Glomerular visceral epithelial cell (primary cell): ENCODE data around the gene IL10.
"Not testable (repeated sequence)": the region's sequence is repeated elsewhere in the genome, so short reads cannot be mapped to it uniquely, and the experiment has no call there.

Experiments used
- DNase-seq: peaks from one replicate; pipeline ENCODE4 v3.0.0-alpha.2; 2016; ENCODE audit errors: extremely low spot score

The IL10 gene

DNA sequence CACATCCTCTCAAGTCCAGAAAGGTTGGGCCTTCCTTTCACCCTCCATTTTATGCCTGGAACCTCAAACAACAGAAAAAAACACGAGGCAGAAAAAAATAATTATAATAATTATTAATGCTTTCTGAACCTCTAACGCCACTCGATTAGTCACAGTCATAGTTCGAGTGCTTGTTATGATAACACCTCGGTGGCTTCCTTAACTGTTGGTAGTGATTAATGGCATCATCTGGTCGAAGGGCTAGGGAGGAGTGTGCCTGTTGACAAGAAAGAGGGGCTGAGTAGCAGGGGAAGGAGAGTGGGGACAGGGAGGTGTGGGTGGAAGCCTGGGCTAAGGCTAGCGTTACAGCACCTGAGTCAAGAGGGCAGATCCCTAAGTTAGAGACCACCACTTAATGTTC lies 21.3 kb upstream of the IL10 start:
- DNase-seq = peak; percentile 17

DNA sequence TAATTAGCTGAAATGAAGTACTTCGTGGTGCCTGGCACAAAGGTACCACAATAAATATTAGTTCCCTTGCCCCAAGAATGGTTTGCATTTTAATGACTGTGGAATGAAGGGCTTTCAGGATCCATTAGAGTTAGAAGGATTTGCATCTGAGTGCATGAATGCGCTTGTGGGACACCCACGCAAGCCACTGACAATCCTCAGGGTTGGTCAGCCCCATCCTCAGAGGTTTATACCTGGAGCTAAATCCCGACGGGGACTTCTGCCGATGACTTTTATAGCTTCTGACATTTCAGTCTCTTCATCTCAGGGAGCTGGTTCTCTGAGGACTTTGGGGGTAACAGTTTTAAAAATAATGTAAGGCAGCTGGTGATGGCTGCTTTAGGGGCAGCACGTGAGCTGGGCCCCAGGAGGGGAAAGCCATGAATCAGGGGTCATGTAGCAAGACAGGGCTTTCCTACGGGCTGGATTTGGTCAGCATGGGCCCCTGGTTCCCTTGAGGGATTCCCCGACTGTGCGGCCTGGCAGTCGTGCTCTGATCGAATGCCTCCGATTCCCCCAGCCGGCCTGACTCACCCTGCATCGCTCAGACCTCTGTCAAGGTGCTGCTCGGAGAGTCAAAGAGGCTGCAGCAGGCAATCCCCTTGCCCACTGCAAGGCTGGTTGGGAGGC lies 20.8 kb upstream of the IL10 start:
- DNase-seq = peak; percentile 70

DNA sequence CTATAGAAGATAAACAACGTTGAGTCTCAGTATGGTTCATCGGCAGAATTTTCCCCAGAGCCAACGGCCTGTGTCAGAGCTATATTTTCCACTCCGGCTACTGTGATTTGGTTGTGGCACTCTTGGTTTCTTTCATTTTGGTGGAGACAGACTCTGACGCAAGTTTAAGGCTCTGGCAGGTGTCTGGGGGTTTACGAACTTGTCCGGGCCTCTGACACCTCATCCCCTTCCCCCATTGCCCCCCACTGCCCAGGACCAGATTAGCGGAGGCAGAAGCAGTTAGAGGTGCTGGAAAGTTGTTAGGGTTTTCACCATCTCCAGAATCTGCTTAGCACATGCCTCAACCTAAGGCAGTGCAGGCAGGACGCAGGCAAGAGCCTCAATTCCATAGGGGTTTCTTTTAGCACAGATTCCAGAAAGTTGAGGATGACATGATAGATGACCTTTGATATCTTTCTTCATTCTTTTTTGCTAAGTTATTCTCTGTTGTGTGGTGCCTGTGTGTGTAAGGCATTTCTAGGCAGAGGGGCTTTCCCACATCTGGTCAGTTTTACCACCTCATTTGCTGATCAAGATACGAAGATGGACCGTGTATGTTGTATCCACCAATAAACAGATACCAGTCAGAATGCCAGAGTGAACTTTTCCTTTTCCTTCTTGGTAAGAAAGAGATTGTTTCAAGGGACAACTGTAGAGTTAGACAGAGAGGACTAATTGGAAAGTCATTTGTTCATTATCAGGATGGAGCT lies 18.4 kb upstream of the IL10 start:
- DNase-seq = no peak

GRCh38 chr1:206788487-206789050 lies 16.3 kb upstream of the IL10 start:
- DNase-seq = no peak

DNA sequence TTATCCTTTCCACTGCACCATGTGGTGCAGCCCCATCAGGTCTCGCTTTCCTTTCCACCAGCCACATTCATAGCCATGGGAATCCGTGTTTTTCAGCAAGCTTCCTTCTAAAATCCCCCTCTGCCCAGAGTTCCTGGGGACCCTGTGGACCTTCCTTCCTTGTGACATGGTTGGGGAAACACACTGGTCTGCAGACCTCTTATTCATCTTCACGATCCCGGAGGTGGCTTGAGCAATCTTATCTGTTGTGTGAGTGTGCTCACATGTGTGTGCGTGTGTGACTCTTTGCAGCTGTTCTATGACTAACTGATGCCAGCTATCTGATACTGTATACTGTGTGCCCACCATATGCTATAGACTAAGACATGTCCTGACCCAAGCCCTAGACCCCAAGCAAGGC lies 15.6 kb upstream of the IL10 start:
- no peak for DNase-seq

- no peak for DNase-seq
Observed at GRCh38 chr1:206786212-206786886, 14.1 kb upstream of the IL10 start.

GRCh38 chr1:206785182-206785765 lies 13.0 kb upstream of the IL10 start:
- no peak for DNase-seq

GRCh38 chr1:206784471-206784903 lies 12.2 kb upstream of the IL10 start:
- DNase-seq = no peak

DNA sequence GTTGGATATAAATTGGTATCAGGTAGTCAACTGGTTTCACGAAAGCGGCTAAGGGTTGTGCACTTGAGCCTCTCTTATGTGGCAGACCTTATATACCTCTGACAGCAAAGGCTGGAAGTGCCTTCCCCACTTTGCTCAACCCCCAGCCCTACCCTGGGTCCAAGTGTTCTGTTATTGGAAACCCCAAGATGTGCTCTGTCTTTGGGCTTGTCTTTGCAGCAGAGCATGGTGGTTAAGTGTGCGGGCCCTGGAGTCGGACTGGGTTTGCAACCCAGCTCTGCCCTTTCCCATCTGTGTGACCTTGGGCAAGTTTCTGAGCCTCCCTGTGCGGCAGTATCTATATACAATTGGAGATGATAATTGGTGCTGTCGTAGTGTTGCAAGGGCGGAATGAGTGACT lies 11.2 kb upstream of the IL10 start:
- no peak for DNase-seq

DNA sequence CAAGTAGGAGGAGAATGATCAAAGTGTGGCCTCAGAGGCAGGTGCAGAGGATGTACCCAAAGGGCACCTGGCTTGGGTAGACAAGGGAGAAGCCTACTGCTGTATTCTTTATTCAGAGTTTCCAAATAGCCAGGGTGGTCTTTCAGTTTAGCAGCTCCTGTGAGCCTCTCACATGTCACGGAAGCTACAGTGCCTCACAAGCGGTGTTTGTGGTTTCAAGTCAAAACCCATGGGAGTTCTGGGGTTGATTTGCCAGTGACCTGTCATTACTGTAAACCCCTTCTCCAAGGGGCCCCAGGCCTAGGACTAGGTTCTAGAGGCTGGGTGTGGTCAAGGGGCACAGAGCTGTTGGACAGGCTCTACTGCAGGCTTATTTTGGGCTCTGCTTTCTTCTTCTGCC lies 10.2 kb upstream of the IL10 start:
- no peak for DNase-seq

DNA sequence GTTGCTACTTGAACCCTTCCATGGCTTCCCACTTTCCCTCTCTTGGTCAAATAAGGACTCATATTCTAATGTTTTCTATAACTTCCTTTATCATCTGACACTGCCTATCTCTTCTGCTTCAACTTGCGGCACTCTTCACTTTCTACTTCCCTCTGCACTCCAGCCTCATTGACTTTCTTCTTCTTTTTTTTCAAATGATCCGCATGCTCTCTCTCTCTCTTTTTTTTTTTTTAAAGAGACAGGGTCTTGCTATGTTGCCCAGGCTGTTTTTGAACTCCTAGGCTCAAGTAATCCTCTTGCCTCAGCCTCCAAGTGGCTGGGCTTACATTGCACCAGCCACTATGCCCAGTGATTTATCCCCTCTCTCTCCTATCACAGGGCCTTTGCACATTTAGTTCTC lies 7.3 kb upstream of the IL10 start:
- DNase-seq = no peak

DNA sequence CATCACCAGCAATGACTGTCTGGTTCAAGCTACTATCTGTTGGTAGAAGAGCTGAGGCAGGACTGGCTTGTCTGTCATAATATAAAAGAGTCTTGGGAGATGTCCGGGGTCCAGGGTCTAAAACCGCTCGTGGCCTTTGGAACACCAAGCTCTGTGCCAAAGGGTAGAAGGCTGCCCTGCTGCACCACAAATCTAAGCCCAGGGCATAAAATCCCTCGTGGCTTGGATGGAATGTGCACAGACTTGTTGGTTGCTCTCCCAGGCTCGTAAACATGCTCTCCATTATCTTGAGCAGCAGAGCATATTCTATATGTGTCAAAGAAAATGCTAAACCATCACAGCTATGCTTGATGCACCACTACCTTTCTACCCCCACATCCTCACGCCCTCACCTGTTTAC lies 6.6 kb upstream of the IL10 start:
- not testable (repeated sequence) for DNase-seq

DNA sequence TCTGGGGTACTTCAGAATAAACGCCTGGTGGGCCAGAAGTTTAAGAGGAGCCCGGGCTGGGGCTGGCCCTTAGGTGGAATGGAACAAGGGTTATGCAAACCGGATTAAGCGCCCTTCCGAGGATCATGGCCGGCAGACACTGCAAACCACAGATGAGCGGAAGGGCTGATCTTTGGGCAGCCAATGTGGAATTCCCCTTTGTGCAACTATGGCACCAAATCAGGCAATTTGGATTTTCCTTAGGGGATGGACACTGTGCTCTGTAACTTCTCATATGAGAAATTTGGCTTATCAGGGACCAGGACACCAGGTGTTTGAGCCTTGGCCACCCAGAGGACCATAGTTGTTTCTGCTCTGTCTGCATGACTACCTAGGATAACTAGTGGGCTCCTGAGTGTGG lies 5.7 kb upstream of the IL10 start:
- DNase-seq = no peak

- DNase-seq = no peak
Observed at GRCh38 chr1:206776229-206776628, 3.9 kb upstream of the IL10 start.

DNA sequence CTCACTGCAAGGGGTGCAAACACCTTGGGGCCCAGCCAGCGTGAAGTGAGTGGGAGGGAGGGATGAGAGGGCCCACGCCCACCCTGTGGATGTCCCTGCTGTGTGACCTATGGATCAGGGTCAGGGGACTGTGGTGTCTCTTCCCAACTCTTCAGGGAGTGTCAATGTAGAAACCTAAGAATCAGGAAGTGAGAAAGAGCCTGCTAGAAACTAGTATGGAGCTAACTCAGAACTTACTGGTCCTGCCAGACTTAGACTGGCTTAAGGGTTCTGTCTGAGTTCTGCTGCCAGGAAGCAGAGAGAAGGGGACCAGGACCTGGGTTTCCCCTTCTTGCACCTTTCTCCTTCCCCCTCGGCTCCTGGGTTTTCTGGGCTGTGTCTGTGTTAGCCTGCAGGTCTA lies 1.8 kb upstream of the IL10 start:
- DNase-seq = no peak

DNA sequence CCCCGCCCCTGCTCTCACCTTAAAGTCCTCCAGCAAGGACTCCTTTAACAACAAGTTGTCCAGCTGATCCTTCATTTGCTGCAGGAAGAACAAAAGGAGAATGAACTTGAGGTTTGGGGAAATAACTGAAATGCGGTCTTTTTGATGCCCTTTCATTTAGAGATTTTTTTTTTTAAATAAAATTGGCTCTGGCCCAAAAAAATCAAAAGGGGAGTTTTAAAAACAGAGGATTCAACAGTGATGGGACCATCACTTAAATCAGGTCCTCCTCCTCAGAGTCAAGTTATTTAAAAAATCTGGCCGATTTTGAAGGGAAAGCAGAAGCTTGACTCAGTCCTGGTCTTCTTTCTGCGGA lies 979 bp downstream of the IL10 start:
- no peak for DNase-seq

- peak; percentile 7 for DNase-seq
Observed at GRCh38 chr1:206770531-206771337, 1.6 kb downstream of the IL10 start, which contains the start of gene IL19. TSS of gene IL19 (plus strand) at chr1:206770773. CDS start at chr1:206836663, 65,890 bp downstream.

DNA sequence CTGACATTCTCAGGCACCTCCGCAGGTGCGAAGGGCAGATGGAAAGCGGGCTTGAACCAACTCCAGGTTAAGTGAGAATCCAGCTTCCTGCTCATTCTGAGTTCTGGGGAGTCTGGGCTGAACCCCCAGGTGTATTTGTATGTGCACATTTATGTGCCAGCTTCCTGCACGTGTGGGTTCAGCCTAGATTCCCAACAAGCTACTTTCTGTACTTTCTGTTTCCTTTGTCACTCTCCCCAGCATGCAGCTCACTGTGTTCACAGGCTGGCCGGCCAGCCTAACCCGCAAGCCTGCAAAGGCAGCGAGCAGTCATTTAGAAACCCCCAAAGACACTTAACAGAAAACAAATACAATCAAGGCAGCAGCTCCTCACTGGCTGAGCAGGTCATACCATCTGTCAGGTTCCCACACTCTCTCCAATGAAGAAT lies 3.0 kb downstream of the IL10 start:
- no peak for DNase-seq

DNA sequence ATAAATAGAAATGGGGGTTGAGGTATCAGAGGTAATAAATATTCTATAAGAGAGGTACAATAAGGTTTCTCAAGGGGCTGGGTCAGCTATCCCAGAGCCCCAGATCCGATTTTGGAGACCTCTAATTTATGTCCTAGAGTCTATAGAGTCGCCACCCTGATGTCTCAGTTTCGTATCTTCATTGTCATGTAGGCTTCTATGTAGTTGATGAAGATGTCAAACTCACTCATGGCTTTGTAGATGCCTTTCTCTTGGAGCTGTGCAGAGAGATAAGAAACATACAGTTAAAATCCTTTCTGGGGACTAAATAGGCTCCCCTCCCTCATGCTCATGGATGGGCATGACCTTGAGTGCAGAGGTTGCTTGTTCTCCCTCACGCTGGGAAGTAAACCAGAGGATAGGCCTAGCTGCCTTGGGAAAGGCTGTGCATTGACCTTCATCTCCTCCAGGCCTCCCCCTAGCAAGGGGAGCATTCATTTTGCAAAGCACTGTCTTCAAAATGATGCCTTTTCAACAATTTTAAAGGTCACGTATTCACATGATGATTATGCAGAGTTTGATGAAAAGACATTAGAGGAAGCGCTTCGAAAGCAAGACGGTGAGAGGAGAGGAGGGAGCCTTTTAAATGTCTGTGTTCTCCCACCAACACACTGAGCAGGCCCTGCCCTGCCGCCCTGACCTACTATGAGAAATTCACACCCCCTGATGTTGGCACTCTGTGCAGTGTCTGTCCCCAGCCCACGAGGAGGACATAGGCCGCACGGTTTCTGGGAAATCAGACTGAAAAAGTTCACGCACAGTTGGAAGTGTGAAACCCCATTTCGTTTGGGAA lies 3.6 kb downstream of the IL10 start:
- DNase-seq = no peak

DNA sequence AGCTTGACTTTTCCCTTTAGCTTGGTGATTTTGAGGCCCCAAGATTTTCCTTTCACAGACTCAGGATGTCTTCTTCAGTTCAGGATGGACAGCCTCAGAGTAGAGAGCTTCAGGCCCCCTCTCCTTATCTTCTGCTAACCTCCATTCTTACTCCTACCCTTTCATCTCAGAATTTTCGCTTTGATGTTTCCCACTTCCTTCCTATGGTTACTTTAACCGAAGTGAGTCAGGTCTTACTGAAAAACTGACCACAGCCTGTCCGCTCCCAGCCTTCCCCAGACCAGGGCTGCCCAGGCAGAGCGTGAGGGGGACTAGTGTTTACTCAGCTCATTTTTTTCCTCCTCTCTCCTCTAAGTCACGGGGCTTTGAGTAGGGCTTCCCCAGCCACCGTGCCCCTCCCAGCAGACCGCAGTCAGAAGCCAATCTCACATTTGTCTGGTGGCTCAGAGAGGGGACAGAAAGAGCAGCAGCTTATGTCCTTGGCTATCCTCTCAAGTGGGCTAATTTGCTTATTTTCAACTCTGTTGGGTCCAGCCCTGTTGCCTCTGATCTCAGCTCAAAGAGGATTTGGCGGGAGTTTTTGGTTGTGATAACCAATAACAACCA lies 5.9 kb downstream of the IL10 start:
- peak; percentile 91 for DNase-seq
